ENCODE measurements around the gene SPPL3.
"Not testable (repeated sequence)": the region's sequence is repeated elsewhere in the genome, so short reads cannot be mapped to it uniquely, and the experiment has no call there.

SPPL3 gene

GRCh38 chr12:120851444-120851843 lies 52.7 kb downstream of the SPPL3 start:
- peak; percentile 60 for FAIRE-seq
- TF ChIP-seq POLR2A (IDR thresholded peaks at IDR 0.05; ENCODE audit: low read depth, low read length) = no peak
- TF ChIP-seq POLR2AphosphoS5 (IDR thresholded peaks at IDR 0.05; ENCODE audit: low read depth, low read length) = no peak
- no peak for TF ChIP-seq TAF1 (IDR thresholded peaks at IDR 0.05; ENCODE audit: borderline replicate concordance, low read depth, low read length)
- no peak for DNase-seq (ENCODE audit: insufficient read length)

DNA sequence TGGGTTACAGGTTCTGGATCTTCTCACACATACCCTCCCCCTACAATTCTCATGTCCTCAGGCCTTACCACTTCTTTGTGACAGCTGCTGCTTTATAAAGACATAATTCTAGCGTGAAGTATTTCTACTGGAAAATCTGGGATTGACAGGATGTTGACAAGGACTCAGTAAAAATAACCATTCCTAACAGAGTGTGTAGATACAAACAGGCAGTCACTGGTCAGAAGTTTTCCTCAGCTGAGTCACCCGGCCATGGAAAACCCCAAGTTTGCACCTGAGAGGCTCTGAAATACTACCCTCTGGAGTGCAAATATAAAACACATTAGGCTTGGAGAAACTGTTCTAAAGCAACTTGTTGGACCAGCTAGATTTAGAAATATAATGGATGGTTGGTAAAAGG lies 54.4 kb downstream of the SPPL3 start:
- no peak for DNase-seq (ENCODE audit: insufficient read length)
- TF ChIP-seq POLR2A (IDR thresholded peaks at IDR 0.05; ENCODE audit: low read depth, low read length) (no peak), TAF1 (IDR thresholded peaks at IDR 0.05; ENCODE audit: borderline replicate concordance, low read depth, low read length) (no peak), POLR2AphosphoS5 (IDR thresholded peaks at IDR 0.05; ENCODE audit: low read depth, low read length) (no peak)
- FAIRE-seq = no peak

DNA sequence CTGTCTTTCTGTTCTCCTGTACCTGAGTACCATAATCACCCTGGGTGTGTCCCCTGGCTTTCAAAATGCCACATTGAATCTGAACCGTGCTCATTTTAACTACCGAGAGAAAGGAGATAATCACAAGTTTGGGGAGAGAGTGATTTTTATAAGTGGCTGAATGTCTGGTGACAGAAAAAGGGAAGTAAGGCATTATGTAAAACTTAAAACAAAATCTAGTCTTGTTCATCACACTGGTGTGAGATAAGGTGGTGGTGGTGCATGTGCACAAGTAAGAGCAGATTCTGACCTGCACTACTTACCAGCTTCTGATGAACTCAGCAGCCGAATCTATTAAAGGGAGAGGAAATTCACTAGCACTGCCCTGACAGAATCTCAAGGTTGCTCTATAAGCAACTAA lies 56.3 kb downstream of the SPPL3 start:
- DNase-seq (ENCODE audit: insufficient read length) (no peak), FAIRE-seq (peak; percentile 42)
- TF ChIP-seq POLR2AphosphoS5 (IDR thresholded peaks at IDR 0.05; ENCODE audit: low read depth, low read length) = no peak
- TF ChIP-seq POLR2A (IDR thresholded peaks at IDR 0.05; ENCODE audit: low read depth, low read length) = no peak
- no peak for TF ChIP-seq TAF1 (IDR thresholded peaks at IDR 0.05; ENCODE audit: borderline replicate concordance, low read depth, low read length)

- TF ChIP-seq TAF1 (IDR thresholded peaks at IDR 0.05; ENCODE audit: borderline replicate concordance, low read depth, low read length) (no peak), POLR2A (IDR thresholded peaks at IDR 0.05; ENCODE audit: low read depth, low read length) (no peak), POLR2AphosphoS5 (IDR thresholded peaks at IDR 0.05; ENCODE audit: low read depth, low read length) (no peak)
- no peak for FAIRE-seq
- no peak for DNase-seq (ENCODE audit: insufficient read length)
These were observed 56.8 kb downstream of the SPPL3 start for GRCh38 chr12:120847392-120847791.

GRCh38 chr12:120846721-120847120 lies 57.4 kb downstream of the SPPL3 start:
- no peak for FAIRE-seq
- TF ChIP-seq POLR2A (IDR thresholded peaks at IDR 0.05; ENCODE audit: low read depth, low read length) = no peak
- TF ChIP-seq POLR2AphosphoS5 (IDR thresholded peaks at IDR 0.05; ENCODE audit: low read depth, low read length) = no peak
- TF ChIP-seq TAF1 (IDR thresholded peaks at IDR 0.05; ENCODE audit: borderline replicate concordance, low read depth, low read length) = no peak

GRCh38 chr12:120845696-120846095 lies 58.5 kb downstream of the SPPL3 start:
- TF ChIP-seq POLR2A (IDR thresholded peaks at IDR 0.05; ENCODE audit: low read depth, low read length) = no peak
- TF ChIP-seq TAF1 (IDR thresholded peaks at IDR 0.05; ENCODE audit: borderline replicate concordance, low read depth, low read length) = no peak
- TF ChIP-seq POLR2AphosphoS5 (IDR thresholded peaks at IDR 0.05; ENCODE audit: low read depth, low read length) = no peak
- DNase-seq (ENCODE audit: insufficient read length) (no peak), FAIRE-seq (no peak)

More at GRCh38 chr12:120846721-120847120, 57.4 kb downstream of the SPPL3 start:
- no peak for DNase-seq (ENCODE audit: insufficient read length)

- peak; percentile 14 for FAIRE-seq
- DNase-seq (ENCODE audit: insufficient read length) = no peak
- TF ChIP-seq POLR2A (IDR thresholded peaks at IDR 0.05; ENCODE audit: low read depth, low read length) (no peak), TAF1 (IDR thresholded peaks at IDR 0.05; ENCODE audit: borderline replicate concordance, low read depth, low read length) (no peak), POLR2AphosphoS5 (IDR thresholded peaks at IDR 0.05; ENCODE audit: low read depth, low read length) (no peak)
These were observed 59.2 kb downstream of the SPPL3 start for GRCh38 chr12:120844768-120845449.

DNA sequence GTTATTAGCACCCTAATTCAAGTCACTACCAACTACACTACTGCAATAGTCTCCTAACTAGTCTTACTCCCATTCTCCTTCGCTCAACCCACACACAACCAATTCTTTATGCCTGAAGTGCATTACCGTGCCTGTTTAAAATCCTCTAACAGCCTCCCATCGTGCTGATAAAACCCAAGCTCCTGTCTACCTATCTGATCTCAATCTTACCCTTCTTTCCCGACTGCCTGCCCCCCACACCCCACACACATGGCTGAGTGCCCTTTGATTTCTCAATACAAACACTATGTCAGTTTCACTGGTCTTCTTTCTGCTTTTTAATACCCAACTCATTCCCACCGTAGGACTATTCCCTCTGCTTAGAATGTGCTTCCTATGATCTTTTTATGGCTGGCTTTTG lies 59.9 kb downstream of the SPPL3 start:
- TF ChIP-seq POLR2AphosphoS5 (IDR thresholded peaks at IDR 0.05; ENCODE audit: low read depth, low read length) (no peak), TAF1 (IDR thresholded peaks at IDR 0.05; ENCODE audit: borderline replicate concordance, low read depth, low read length) (no peak), POLR2A (IDR thresholded peaks at IDR 0.05; ENCODE audit: low read depth, low read length) (no peak)
- DNase-seq (ENCODE audit: insufficient read length) = no peak
- FAIRE-seq = peak; percentile 36

- DNase-seq (ENCODE audit: insufficient read length) (no peak), FAIRE-seq (no peak)
- no peak for TF ChIP-seq POLR2A (IDR thresholded peaks at IDR 0.05; ENCODE audit: low read depth, low read length)
These were observed 60.7 kb downstream of the SPPL3 start for GRCh38 chr12:120843472-120843871.

DNA sequence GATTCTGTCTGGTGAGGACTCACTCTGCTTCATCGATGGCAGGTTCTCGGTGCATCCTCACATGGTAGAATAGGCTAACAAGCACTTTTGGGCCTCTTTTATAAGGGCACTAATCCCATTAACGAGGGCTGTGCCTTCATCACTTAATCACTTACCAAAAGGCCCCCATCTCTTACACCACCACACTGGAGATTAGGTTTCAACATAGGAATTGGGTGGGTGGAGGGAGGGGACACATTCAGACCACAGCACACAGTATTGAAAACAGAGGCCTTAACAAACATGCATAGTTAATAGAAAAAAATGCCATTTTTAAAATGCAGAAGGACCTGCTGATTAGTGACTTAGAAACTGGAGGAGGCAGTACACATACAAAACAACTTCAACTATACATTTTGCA lies 61.6 kb downstream of the SPPL3 start:
- DNase-seq (ENCODE audit: insufficient read length) (no peak), FAIRE-seq (no peak)
- TF ChIP-seq TAF1 (IDR thresholded peaks at IDR 0.05; ENCODE audit: borderline replicate concordance, low read depth, low read length) (no peak), POLR2AphosphoS5 (IDR thresholded peaks at IDR 0.05; ENCODE audit: low read depth, low read length) (no peak), POLR2A (IDR thresholded peaks at IDR 0.05; ENCODE audit: low read depth, low read length) (no peak)

DNA sequence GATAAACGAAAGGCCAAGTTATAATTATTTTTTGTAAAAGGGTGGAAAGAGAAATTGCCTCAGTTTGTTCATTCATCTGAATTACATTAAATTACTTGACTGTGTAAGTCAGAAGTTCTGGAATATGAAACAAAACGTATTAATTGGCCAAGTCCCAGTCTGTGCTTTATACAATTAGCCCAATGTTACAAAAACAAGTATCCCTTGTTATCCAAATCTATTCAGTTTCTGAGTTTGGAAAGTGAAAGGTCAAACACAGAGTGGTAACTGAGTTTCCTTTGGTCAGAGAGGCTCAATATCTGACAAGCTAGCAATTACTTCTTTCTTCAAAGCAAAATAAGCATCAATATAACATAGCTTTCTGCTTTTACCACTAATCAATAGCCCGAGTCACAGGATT lies 62.6 kb downstream of the SPPL3 start:
- no peak for TF ChIP-seq POLR2AphosphoS5 (IDR thresholded peaks at IDR 0.05; ENCODE audit: low read depth, low read length)
- TF ChIP-seq TAF1 (IDR thresholded peaks at IDR 0.05; ENCODE audit: borderline replicate concordance, low read depth, low read length) = no peak
- no peak for TF ChIP-seq POLR2A (IDR thresholded peaks at IDR 0.05; ENCODE audit: low read depth, low read length)
- no peak for DNase-seq (ENCODE audit: insufficient read length)
- FAIRE-seq = peak; percentile 70

DNA sequence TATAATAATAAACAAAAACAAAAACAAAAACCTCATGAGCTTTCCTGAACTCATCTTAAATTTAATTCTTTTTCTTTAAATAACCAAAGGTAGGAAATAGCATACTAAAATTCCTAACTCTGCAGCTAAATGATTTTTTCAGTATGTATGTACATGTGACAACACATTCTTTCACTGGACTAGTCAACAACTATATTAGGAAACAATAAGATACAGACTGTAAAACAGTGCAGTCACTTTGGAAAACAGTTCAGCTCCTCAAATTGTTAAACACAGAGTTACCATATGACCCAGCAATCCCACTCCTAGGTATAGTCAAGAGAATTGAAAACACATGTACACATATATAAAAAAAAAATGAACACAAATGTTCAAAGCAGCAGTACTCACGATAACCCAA lies 64.7 kb downstream of the SPPL3 start:
- no peak for DNase-seq (ENCODE audit: insufficient read length)
- FAIRE-seq = no peak
- no peak for TF ChIP-seq TAF1 (IDR thresholded peaks at IDR 0.05; ENCODE audit: borderline replicate concordance, low read depth, low read length)
- TF ChIP-seq POLR2A (IDR thresholded peaks at IDR 0.05; ENCODE audit: low read depth, low read length) = no peak
- no peak for TF ChIP-seq POLR2AphosphoS5 (IDR thresholded peaks at IDR 0.05; ENCODE audit: low read depth, low read length)

- DNase-seq (ENCODE audit: insufficient read length); FAIRE-seq: not testable (repeated sequence)
These were observed 65.4 kb downstream of the SPPL3 start for GRCh38 chr12:120838629-120839383.

All from GM12892 (cell line).